Activated T-cell treated with anti-CD3 and anti-CD28 coated beads for 48 hours (primary cell): Measurements from ENCODE around the gene CCDC15.
"Not testable (repeated sequence)": the region's sequence is repeated elsewhere in the genome, so short reads cannot be mapped to it uniquely, and the experiment has no call there.

Experiments used
- DNase-seq: peaks from one replicate; pipeline ENCODE4 v3.0.0-alpha.2; 2020; ENCODE audit warnings: low read depth

The CCDC15 gene

GRCh38 chr11:124988063-124988462 is 34.1 kb downstream of the CCDC15 start:
- no peak for DNase-seq

GRCh38 chr11:125001079-125001778 is 47.2 kb downstream of the CCDC15 start:
- no peak for DNase-seq

GRCh38 chr11:125001849-125002248 is 47.8 kb downstream of the CCDC15 start:
- DNase-seq, result no peak

GRCh38 chr11:125005491-125005890 is 51.5 kb downstream of the CCDC15 start:
- no peak for DNase-seq

GRCh38 chr11:125016413-125016812 is 62.4 kb downstream of the CCDC15 start:
- no peak for DNase-seq

GRCh38 chr11:125020342-125020741 is 66.3 kb downstream of the CCDC15 start:
- DNase-seq, result no peak

- DNase-seq, result no peak
Measured at GRCh38 chr11:125022551-125022950, 68.5 kb downstream of the CCDC15 start.

- no peak for DNase-seq
Measured at GRCh38 chr11:125025968-125026367, 72.0 kb downstream of the CCDC15 start.

GRCh38 chr11:125029431-125029830 is 75.4 kb downstream of the CCDC15 start:
- not testable (repeated sequence) for DNase-seq

GRCh38 chr11:125036933-125037332 is 82.9 kb downstream of the CCDC15 start:
- DNase-seq, result no peak

- no peak for DNase-seq
Measured at GRCh38 chr11:125049164-125049792, 95.3 kb downstream of the CCDC15 start.

- no peak for DNase-seq
Measured at GRCh38 chr11:125052047-125052446, 98.0 kb downstream of the CCDC15 start.

GRCh38 chr11:125053167-125053566 is 99.2 kb downstream of the CCDC15 start:
- DNase-seq, result no peak

- DNase-seq, result no peak
Measured at GRCh38 chr11:125055107-125055715, 101.2 kb downstream of the CCDC15 start.

- DNase-seq, result not testable (repeated sequence)
Measured at GRCh38 chr11:125056111-125056510, 102.1 kb downstream of the CCDC15 start.

- DNase-seq, result no peak
Measured at GRCh38 chr11:125056931-125057692, 103.1 kb downstream of the CCDC15 start.

GRCh38 chr11:125057693-125058016 is 103.7 kb downstream of the CCDC15 start:
- no peak for DNase-seq

GRCh38 chr11:125061281-125061680 is 107.3 kb downstream of the CCDC15 start:
- no peak for DNase-seq

GRCh38 chr11:125062218-125062930 is 108.4 kb downstream of the CCDC15 start:
- DNase-seq, result no peak

- peak; percentile 36 for DNase-seq
Measured at GRCh38 chr11:125062931-125063428, 109.0 kb downstream of the CCDC15 start, which contains the start of gene SLC37A2. TSS of gene SLC37A2 (plus strand) at chr11:125063305. CDS start at chr11:125063368, 63 bp downstream.

GRCh38 chr11:125063429-125064043 is 109.5 kb downstream of the CCDC15 start:
- no peak for DNase-seq
